BLaER1 treated with 17β-estradiol and CSF1 and Interleukin-3, amounts not matched to agents 10 nM and 100 nM (cell line): Measurements from ENCODE around the gene STEAP1B.
A peak's percentile ranks its signal among the peaks of the same experiment; 100 is the strongest.

ENCODE experiments used
- H3K27ac ChIP-seq, 11 experiments: shearing (Covaris generic); formaldehyde crosslinking; 2 replicates each; pipeline ENCODE4 v1.8.1; 2022
- H3K27me3 ChIP-seq, 11 experiments: shearing (Covaris generic); formaldehyde crosslinking; 2 replicates each; pipeline ENCODE4 v1.8.1; 2022
- H3K36me3 ChIP-seq, 11 experiments: shearing (Covaris generic); formaldehyde crosslinking; 2 replicates each; pipeline ENCODE4 v1.8.1; 2022
- H3K4me1 ChIP-seq, 10 experiments: shearing (Covaris generic); formaldehyde crosslinking; 2 replicates each; pipeline ENCODE4 v1.8.1; 2022
- H3K4me2 ChIP-seq, 11 experiments: shearing (Covaris generic); formaldehyde crosslinking; 2 replicates each; pipeline ENCODE4 v1.8.1; 2022
- H3K4me3 ChIP-seq, 10 experiments: shearing (Covaris generic); formaldehyde crosslinking; 2 replicates each; pipeline ENCODE4 v1.8.1; 2022
- H3K9ac ChIP-seq, 11 experiments: shearing (Covaris generic); formaldehyde crosslinking; 2 replicates each; pipeline ENCODE4 v1.8.1; 2022
- H3K9me3 ChIP-seq, 11 experiments: shearing (Covaris generic); formaldehyde crosslinking; replicated peaks in 1 of 11; 2 replicates each; pipeline ENCODE4 v1.8.1; 2022
- H4K20me1 ChIP-seq, 11 experiments: shearing (Covaris generic); formaldehyde crosslinking; 2 replicates each; pipeline ENCODE4 v1.8.1; 2022
- Cebpa-rat ChIP-seq, 11 experiments: shearing (Covaris generic); IDR thresholded peaks; 2 replicates each; pipeline ENCODE4 v1.8.1; 2022

Gene STEAP1B

DNA sequence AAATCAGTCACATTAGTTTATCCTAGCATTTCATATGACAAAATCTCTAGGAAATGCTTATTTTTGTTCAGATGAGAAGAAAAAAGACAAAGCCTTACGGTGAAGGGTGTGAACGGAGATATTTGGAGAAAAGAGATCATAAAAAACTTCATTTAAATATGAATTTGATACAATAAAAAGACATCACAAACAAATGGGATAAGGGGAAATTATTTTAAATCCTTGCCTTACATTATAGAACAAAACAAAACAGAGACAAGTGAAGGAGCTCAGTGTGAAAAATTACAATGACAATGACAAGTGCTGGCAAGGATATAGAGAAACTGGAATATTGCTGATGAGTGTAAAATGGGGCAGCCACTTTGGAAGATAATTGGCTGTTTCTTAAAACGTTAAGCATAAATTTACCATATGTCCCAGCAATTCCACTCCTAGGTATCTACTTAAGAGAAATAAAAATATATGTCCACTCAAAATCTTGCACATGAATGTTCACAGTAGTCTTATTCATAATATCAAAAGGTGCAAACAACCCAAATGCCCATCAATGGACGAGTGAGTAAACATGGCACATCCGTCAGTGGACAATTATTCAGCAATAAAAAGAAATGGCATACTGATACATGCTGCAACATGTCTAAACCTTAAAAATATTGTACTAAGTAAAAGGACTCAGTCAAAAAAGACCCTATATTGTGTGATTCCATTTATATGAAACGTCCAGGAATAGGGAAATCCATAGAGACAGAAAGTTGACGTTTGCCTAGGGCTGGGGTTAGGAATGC is 77.0 kb downstream of the STEAP1B start:
- no peaks in the 10 kb centered on the region for H4K20me1 ChIP-seq
- H3K4me3 ChIP-seq = no peak overlapping the region
- H3K4me1 ChIP-seq = peaks cover 0 to 28% (median 8%) of the 10 kb centered on the region in 10 experiments; a peak in 11 of 20 replicates
- no peak overlapping the region for H3K4me2 ChIP-seq
- no peaks in the 10 kb centered on the region for H3K27me3 ChIP-seq
- H3K9ac ChIP-seq = no peak overlapping the region
- H3K9me3 ChIP-seq = peaks cover 0 to 6% (median 0%) of the 10 kb centered on the region in 11 experiments; a peak in 3 of 22 replicates
- H3K36me3 ChIP-seq = no peaks in the 10 kb centered on the region; a peak in 1 of 22 replicates
- no peak for TF ChIP-seq Cebpa-rat (IDR thresholded peaks at IDR 0.05)
- no peak overlapping the region for H3K27ac ChIP-seq

- H3K9ac ChIP-seq = no peak overlapping the region
- no peak overlapping the region for H3K4me2 ChIP-seq
- H3K4me3 ChIP-seq = no peak overlapping the region
- no peaks in the 10 kb centered on the region for H3K27me3 ChIP-seq
- peaks cover 0 to 6% (median 0%) of the 10 kb centered on the region in 11 experiments; a peak in 2 of 22 replicates for H3K9me3 ChIP-seq
- no peaks in the 10 kb centered on the region; a peak in 1 of 22 replicates for H3K36me3 ChIP-seq
- H4K20me1 ChIP-seq = no peaks in the 10 kb centered on the region
- H3K27ac ChIP-seq = no peak overlapping the region
- no peak for TF ChIP-seq Cebpa-rat (IDR thresholded peaks at IDR 0.05)
- H3K4me1 ChIP-seq = peaks cover 0 to 21% (median 8%) of the 10 kb centered on the region in 10 experiments; a peak in 10 of 20 replicates
Observed at GRCh38 chr7:22420973-22421635, 78.9 kb downstream of the STEAP1B start.

DNA sequence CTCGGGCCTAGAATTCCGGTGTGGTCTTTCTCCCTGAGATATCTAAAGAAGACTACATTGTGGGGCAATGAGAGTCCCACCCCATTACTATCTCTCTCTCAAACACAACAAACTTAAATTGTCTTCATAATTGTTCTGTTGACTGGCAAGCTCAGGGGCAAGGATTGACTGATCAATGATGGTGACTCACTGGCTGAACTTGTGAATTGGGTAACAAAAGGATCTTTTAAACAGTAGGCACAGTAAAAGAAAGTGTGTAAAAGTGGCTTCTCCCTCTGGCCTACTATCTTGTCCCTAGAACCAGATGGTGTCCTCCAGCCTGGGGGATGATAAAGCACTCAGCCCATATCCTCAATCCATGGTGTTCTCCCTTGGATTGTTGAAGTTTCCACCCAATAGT is 80.0 kb downstream of the STEAP1B start:
- Histone ChIP-seq H3K4me1 (peaks cover 0 to 10% (median under 1%) of the 10 kb centered on the region in 10 experiments; a peak in 8 of 20 replicates), H3K9me3 (peaks cover 0 to 6% (median 0%) of the 10 kb centered on the region in 11 experiments; a peak in 2 of 22 replicates), H3K4me3 (no peak overlapping the region), H3K9ac (no peak overlapping the region), H3K27me3 (no peaks in the 10 kb centered on the region), H3K27ac (no peak overlapping the region), H3K4me2 (peak overlapping the region in 3 of 11 experiments; percentile 10 to 27 (median 14); a peak in 3 of 22 replicates), H4K20me1 (no peaks in the 10 kb centered on the region), H3K36me3 (no peaks in the 10 kb centered on the region; a peak in 1 of 22 replicates)
- TF ChIP-seq Cebpa-rat (IDR thresholded peaks at IDR 0.05) = no peak

DNA sequence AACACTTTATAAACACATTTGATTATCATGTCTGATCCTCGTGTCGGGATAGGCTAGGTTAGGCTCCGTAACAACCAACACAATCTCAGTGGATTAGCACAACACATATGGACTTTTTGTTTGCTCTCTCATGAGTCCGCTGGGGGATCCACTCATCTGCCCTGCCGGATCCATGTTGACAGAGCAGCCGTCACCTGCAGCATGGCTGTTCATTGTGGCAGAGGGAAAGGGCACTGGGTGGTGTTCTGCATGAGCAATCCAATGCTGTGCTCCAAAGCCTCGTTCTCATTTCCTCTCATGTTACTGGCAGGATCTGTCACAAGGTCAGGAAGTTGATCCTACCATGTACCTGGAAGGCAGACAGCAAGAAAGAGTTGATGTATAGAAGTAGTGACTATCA is 80.5 kb downstream of the STEAP1B start:
- H3K27me3 ChIP-seq = no peaks in the 10 kb centered on the region
- peaks cover 0 to 6% (median 0%) of the 10 kb centered on the region in 11 experiments; a peak in 2 of 22 replicates for H3K9me3 ChIP-seq
- no peak overlapping the region for H3K4me3 ChIP-seq
- no peaks in the 10 kb centered on the region for H4K20me1 ChIP-seq
- H3K4me2 ChIP-seq = peak overlapping the region in 4 of 11 experiments; percentile 7 to 27 (median 12); a peak in 4 of 22 replicates
- H3K9ac ChIP-seq = no peak overlapping the region
- no peaks in the 10 kb centered on the region; a peak in 1 of 22 replicates for H3K36me3 ChIP-seq
- peaks cover 0 to 9% (median 0%) of the 10 kb centered on the region in 10 experiments; a peak in 4 of 20 replicates for H3K4me1 ChIP-seq
- no peak for TF ChIP-seq Cebpa-rat (IDR thresholded peaks at IDR 0.05)
- H3K27ac ChIP-seq = no peak overlapping the region

DNA sequence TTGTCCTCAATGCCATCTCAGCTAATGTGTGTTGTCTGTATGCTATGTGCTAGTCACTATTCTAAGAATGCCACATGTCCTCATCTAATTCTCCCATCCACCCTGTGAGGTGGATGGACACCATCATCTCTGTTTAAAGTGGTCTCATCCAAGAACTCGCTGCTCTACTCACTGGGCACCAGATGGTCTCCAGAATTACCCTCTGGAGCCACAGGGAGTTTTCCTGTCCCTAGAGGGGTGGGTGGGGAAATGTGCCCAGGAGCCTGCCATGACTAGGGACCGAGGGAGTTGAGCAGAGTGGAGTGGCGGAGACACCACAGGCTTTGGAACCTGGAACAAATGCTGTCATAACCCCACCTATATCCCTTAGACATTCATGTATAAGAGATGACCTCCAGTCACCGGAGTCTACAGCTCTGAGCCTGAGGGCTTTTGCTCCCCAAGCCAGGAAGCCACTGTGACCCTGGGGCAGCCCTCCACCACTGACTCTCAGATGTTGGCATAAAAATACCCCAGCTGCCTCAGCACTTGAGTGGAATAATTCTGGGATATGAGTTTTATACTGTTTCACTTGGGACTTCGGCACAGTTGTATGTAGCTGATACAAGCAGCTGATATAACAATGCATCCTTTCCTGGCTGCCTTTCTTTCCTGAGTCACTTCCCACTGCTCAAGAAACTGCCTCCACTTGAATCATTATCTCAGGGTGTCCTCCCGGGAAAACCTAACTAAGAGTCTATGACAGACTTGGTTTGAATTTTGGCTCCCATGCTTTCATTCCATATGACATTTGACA is 81.5 kb downstream of the STEAP1B start:
- TF ChIP-seq Cebpa-rat (IDR thresholded peaks at IDR 0.05) = no peak
- Histone ChIP-seq H3K27ac (no peak overlapping the region), H3K4me3 (no peak overlapping the region), H3K27me3 (no peaks in the 10 kb centered on the region), H3K36me3 (no peaks in the 10 kb centered on the region; a peak in 1 of 22 replicates), H3K9ac (no peak overlapping the region), H3K4me1 (peaks cover 0 to 9% (median 0%) of the 10 kb centered on the region in 10 experiments; a peak in 4 of 20 replicates), H3K4me2 (no peak overlapping the region), H4K20me1 (no peaks in the 10 kb centered on the region), H3K9me3 (peaks cover 0 to 6% (median 0%) of the 10 kb centered on the region in 11 experiments; a peak in 2 of 22 replicates)

DNA sequence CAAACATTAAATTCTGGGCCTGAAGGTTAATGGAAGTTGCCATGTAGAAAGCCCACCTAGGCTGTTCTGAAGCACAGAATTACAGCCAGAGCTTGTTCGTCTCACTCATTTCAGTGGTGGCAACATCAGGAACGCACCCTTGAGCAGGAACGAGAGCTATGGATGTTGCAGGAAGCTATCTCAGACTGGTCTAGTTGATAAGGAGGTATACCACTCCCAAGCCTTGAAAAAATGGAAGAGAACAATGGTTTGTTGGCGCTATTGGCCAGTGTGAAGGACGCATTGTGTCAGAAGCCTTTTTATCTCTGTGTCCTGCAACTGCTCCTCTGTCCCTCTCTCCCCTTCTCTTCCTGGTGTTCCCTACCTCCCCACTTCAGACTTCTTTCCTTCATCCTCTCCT is 82.1 kb downstream of the STEAP1B start:
- TF ChIP-seq Cebpa-rat (IDR thresholded peaks at IDR 0.05) = no peak

GRCh38 chr7:22417349-22417748 is 82.6 kb downstream of the STEAP1B start:
- Histone ChIP-seq H3K4me3 (no peak overlapping the region), H3K9ac (no peak overlapping the region), H4K20me1 (no peaks in the 10 kb centered on the region), H3K4me2 (no peak overlapping the region), H3K9me3 (peaks cover 0 to 6% (median 0%) of the 10 kb centered on the region in 11 experiments; a peak in 2 of 22 replicates), H3K27me3 (no peaks in the 10 kb centered on the region), H3K4me1 (peaks cover 0 to 9% (median 0%) of the 10 kb centered on the region in 10 experiments; a peak in 4 of 20 replicates), H3K36me3 (no peaks in the 10 kb centered on the region; a peak in 1 of 22 replicates), H3K27ac (no peak overlapping the region)
- TF ChIP-seq Cebpa-rat (IDR thresholded peaks at IDR 0.05) = no peak

More for the DNA sequence above, 82.1 kb downstream of the STEAP1B start:
- no peak overlapping the region for H3K4me2 ChIP-seq
- H4K20me1 ChIP-seq = no peaks in the 10 kb centered on the region
- no peak overlapping the region for H3K27ac ChIP-seq
- no peak overlapping the region for H3K9ac ChIP-seq
- H3K36me3 ChIP-seq = no peaks in the 10 kb centered on the region; a peak in 1 of 22 replicates
- peaks cover 0 to 9% (median 0%) of the 10 kb centered on the region in 10 experiments; a peak in 4 of 20 replicates for H3K4me1 ChIP-seq
- no peak overlapping the region for H3K4me3 ChIP-seq
- H3K9me3 ChIP-seq = peaks cover 0 to 6% (median 0%) of the 10 kb centered on the region in 11 experiments; a peak in 2 of 22 replicates
- no peaks in the 10 kb centered on the region for H3K27me3 ChIP-seq

- peaks cover 0 to 3% (median 0%) of the 10 kb centered on the region in 10 experiments; a peak in 5 of 20 replicates for H3K4me1 ChIP-seq
- TF ChIP-seq Cebpa-rat (IDR thresholded peaks at IDR 0.05) = no peak
Observed at GRCh38 chr7:22414424-22414823, 85.6 kb downstream of the STEAP1B start.

More at GRCh38 chr7:22414424-22414823, 85.6 kb downstream of the STEAP1B start:
- Histone ChIP-seq H3K4me3 (no peak overlapping the region), H3K9ac (no peak overlapping the region), H3K27me3 (no peaks in the 10 kb centered on the region), H3K36me3 (no peaks in the 10 kb centered on the region; a peak in 1 of 22 replicates), H3K27ac (no peak overlapping the region), H3K4me2 (no peak overlapping the region), H3K9me3 (peaks cover 0 to 6% (median 0%) of the 10 kb centered on the region in 11 experiments; a peak in 3 of 22 replicates), H4K20me1 (no peaks in the 10 kb centered on the region)
